ENCODE measurements around the gene INSYN2B. TPM values are rescaled to one million over a fixed set of nuclear protein-coding genes. Genes with fewer than 3 reads are reported as not detected.

The INSYN2B gene
- total and polyA plus RNA-seq, 2 donors = 0.05 to 0.26 TPM

DNA sequence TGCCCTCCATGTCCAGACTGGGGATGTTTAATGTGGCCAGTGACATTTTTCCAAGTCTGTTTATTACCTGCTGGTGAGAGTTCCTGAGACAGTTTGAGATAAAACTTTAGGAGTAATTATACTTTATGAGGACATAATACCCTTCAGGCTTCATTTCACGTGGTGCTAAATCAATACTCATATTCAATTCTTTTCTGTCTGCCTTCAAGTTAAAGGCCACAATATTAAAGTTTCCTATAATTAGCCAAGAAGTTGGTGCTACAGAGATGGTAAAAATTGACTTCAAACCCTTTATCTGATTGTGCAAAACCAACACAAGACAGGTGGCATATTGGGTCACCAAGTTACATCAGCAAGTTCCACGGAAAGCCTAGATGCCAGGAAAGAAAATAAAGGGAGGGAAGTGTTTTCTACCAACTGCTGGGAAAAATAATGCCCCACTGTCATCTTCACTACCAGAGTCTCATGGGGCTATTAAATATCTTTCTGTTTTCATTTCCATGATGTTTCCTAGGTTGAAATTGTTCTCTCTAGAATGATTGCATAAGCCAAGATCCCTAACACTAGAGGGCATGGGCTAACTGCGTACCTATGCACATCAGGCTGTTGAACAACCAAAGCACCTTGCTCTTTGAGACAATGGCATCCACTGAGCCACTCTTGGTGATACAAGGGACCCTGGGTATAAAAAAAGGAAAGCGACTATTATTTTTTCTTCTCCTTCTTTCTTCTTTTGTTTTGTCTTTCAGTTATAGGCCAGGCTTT is 68.7 kb downstream of the INSYN2B start:
- no peaks in the 10 kb centered on the region for H3K36me3 ChIP-seq (ENCODE audit: insufficient read depth)
- H3K27ac ChIP-seq (ENCODE audit: low read depth) = no peak overlapping the region
- H3K4me1 ChIP-seq (ENCODE audit: insufficient read depth) = no peaks in the 10 kb centered on the region
- WGBS = 76% methylated on average over 4 of the region's 4 CpGs
- no peak for DNase-seq (ENCODE audit: extremely low spot score)
- no peak overlapping the region for H3K4me3 ChIP-seq (ENCODE audit: low read depth, low read length)

DNA sequence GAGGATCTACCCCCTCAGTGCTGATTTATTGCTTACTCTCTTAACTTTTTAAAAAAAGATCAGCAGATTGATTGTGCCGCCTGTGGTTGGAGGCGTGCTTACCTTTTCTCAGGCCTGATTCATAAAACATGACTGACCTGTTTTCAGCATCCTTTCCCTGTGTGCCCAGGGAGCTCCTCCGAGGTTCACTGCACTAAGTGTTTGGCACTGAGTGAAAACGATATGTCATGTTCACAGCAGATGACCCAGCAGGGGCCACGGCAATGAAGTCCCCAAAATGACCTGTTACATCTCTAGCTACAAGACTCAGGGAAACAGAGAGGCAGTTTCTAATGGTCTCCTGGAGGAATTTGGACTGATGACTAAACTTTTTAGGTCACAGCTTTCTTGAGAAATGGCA is 69.9 kb downstream of the INSYN2B start:
- H3K36me3 ChIP-seq (ENCODE audit: insufficient read depth) = no peaks in the 10 kb centered on the region
- no peak overlapping the region for H3K27ac ChIP-seq (ENCODE audit: low read depth)
- H3K4me3 ChIP-seq (ENCODE audit: low read depth, low read length) = no peak overlapping the region
- H3K4me1 ChIP-seq (ENCODE audit: insufficient read depth) = no peaks in the 10 kb centered on the region
- 81% methylated on average over 5 of the region's 5 CpGs for WGBS
- DNase-seq (ENCODE audit: extremely low spot score) = no peak

- 91% methylated on average over 3 of the region's 3 CpGs for WGBS
- Histone ChIP-seq H3K4me3 (ENCODE audit: low read depth, low read length) (no peak overlapping the region), H3K27ac (ENCODE audit: low read depth) (no peak overlapping the region), H3K36me3 (ENCODE audit: insufficient read depth) (no peaks in the 10 kb centered on the region), H3K4me1 (ENCODE audit: insufficient read depth) (no peaks in the 10 kb centered on the region)
- no peak for DNase-seq (ENCODE audit: extremely low spot score)
Measured at GRCh38 chr5:169909945-169910344, 70.3 kb downstream of the INSYN2B start.

- Histone ChIP-seq H3K4me3 (ENCODE audit: low read depth, low read length) (no peak overlapping the region), H3K4me1 (ENCODE audit: insufficient read depth) (no peaks in the 10 kb centered on the region), H3K27ac (ENCODE audit: low read depth) (no peak overlapping the region), H3K36me3 (ENCODE audit: insufficient read depth) (no peaks in the 10 kb centered on the region)
- 77% methylated on average over 1 of the region's 1 CpG for WGBS
- DNase-seq (ENCODE audit: extremely low spot score) = no peak
Measured at GRCh38 chr5:169908864-169909263, 71.4 kb downstream of the INSYN2B start.

DNA sequence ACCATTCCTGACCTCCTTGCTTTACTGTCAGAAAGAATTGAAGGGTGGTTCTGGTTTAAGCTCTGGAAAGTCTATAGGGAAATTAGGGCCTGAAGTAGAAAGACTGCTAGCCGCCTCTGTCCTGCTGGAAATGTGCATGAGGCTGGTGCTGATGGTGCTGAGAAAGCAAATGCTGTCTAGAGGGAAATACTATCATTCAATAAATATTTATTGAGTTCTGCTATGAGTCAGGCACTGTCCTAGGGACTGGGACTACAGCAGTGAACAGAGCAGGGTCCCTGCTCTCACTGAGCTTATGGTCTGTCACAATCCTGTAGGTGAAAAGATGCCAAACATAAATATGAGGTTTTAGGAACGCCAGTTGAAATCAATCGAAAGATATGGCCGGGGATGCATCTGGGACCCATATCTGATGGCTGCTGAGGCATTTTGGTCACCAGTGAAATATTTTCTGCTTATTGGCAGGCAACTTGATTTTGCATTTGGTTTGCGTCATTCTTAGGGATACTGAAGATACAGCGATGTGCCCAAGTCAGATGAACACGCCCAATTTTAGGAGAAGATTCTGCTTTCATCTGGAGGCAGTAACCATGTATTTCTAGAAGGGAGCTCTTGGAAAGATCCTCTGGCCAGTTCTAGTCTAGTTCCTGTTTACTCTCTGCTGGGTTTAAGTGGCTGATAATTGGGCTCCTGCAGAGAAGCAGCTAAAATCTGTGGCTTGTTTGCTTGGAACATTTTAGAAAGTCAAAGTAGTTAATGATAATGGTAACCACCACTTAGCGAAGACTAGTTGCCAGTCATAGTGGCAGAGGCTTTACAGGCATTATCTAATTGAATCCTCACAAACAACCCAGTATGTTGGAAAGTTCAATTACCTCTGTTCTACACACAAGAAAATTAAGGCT is 73.3 kb downstream of the INSYN2B start:
- H3K27ac ChIP-seq (ENCODE audit: low read depth) = no peak overlapping the region
- no peak overlapping the region for H3K4me3 ChIP-seq (ENCODE audit: low read depth, low read length)
- DNase-seq (ENCODE audit: extremely low spot score) = no peak
- no peaks in the 10 kb centered on the region for H3K36me3 ChIP-seq (ENCODE audit: insufficient read depth)
- WGBS = 57% methylated on average over 8 of the region's 8 CpGs
- H3K4me1 ChIP-seq (ENCODE audit: insufficient read depth) = no peaks in the 10 kb centered on the region

DNA sequence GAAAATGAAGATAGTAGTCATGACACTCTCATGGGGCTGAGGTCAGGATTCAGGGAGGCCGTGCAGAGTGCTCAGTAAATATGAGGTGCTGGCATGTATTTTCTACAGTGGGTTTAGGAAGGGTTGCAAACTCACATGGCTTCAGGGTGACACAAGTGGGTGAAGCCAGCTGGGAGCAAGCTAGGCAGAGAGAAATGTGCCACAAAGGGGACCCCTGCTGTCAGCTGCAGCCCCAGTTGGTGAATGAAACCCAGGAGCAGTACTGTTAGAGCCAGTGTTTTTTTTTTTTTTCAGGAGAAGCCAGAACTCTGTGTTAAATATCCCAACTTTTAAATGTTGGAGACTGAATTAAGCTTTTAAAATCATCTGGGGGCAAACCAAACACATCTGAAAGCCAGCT is 75.3 kb downstream of the INSYN2B start:
- Histone ChIP-seq H3K4me1 (ENCODE audit: insufficient read depth) (no peaks in the 10 kb centered on the region), H3K27ac (ENCODE audit: low read depth) (no peak overlapping the region), H3K4me3 (ENCODE audit: low read depth, low read length) (no peak overlapping the region), H3K36me3 (ENCODE audit: insufficient read depth) (no peaks in the 10 kb centered on the region)
- WGBS = 91% methylated on average over 1 of the region's 1 CpG
- DNase-seq (ENCODE audit: extremely low spot score) = no peak

GRCh38 chr5:169904508-169904907 is 75.8 kb downstream of the INSYN2B start:
- Histone ChIP-seq H3K27ac (ENCODE audit: low read depth) (no peak overlapping the region), H3K4me3 (ENCODE audit: low read depth, low read length) (no peak overlapping the region), H3K4me1 (ENCODE audit: insufficient read depth) (no peaks in the 10 kb centered on the region), H3K36me3 (ENCODE audit: insufficient read depth) (no peaks in the 10 kb centered on the region)
- no peak for DNase-seq (ENCODE audit: extremely low spot score)
- 64% methylated on average over 5 of the region's 5 CpGs for WGBS

DNA sequence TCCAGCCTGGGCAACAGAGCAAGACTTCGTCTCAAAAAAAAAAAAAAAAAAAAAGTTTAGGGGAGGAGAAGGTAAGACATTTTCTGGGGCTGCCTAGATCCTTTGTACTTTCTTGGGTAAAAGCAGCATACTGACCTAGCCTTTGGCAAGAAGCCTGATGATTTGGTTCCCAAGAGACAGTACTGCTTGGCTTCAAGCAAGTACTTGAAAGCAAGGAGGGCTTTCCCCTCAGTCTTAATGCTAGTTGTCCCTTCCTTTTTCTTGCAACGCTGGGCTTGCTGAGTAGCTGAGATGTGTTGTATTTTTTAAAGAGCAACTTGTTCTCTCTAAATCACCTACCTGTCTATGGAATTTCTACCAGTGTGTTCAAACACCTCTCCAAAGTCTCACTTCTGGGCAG is 76.2 kb downstream of the INSYN2B start:
- WGBS = 57% methylated on average over 2 of the region's 2 CpGs
- DNase-seq (ENCODE audit: extremely low spot score) = no peak
- no peak overlapping the region for H3K27ac ChIP-seq (ENCODE audit: low read depth)
- H3K4me3 ChIP-seq (ENCODE audit: low read depth, low read length) = no peak overlapping the region
- no peaks in the 10 kb centered on the region for H3K36me3 ChIP-seq (ENCODE audit: insufficient read depth)
- H3K4me1 ChIP-seq (ENCODE audit: insufficient read depth) = no peaks in the 10 kb centered on the region

GRCh38 chr5:169901896-169902295 is 78.4 kb downstream of the INSYN2B start:
- no peak overlapping the region for H3K4me3 ChIP-seq (ENCODE audit: low read depth, low read length)
- no peaks in the 10 kb centered on the region for H3K36me3 ChIP-seq (ENCODE audit: insufficient read depth)
- WGBS = 59% methylated on average over 2 of the region's 2 CpGs
- no peak for DNase-seq (ENCODE audit: extremely low spot score)
- no peaks in the 10 kb centered on the region for H3K4me1 ChIP-seq (ENCODE audit: insufficient read depth)
- H3K27ac ChIP-seq (ENCODE audit: low read depth) = no peak overlapping the region

DNA sequence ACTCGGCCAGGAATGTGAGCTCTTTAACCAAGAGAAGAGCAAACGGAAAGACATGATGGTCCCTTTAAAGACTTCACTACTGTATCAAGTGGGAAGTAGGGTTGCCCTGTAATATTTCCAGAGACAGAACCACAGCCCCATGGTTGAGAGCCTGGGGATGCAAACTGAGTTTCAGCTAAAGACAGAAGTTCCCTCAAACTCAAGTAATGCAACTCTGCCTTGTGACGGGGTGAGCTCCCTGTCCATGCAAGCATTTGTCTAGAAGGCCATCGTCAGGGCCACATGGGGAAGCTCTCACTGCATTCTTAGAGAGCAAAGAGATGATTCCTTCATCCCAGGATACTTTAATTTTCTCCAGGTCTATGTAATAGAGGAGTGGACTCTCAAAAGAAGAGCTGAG is 82.8 kb downstream of the INSYN2B start:
- 90% methylated on average over 4 of the region's 4 CpGs for WGBS
- Histone ChIP-seq H3K4me1 (ENCODE audit: insufficient read depth) (no peaks in the 10 kb centered on the region), H3K36me3 (ENCODE audit: insufficient read depth) (no peaks in the 10 kb centered on the region), H3K4me3 (ENCODE audit: low read depth, low read length) (no peak overlapping the region), H3K27ac (ENCODE audit: low read depth) (no peak overlapping the region)
- DNase-seq (ENCODE audit: extremely low spot score) = no peak

- DNase-seq (ENCODE audit: extremely low spot score) = no peak
- WGBS = 37% methylated on average over 7 of the region's 7 CpGs
- Histone ChIP-seq H3K4me1 (ENCODE audit: insufficient read depth) (no peaks in the 10 kb centered on the region), H3K4me3 (ENCODE audit: low read depth, low read length) (no peak overlapping the region), H3K36me3 (ENCODE audit: insufficient read depth) (no peaks in the 10 kb centered on the region), H3K27ac (ENCODE audit: low read depth) (no peak overlapping the region)
Measured at GRCh38 chr5:169895926-169896325, 84.4 kb downstream of the INSYN2B start.

DNA sequence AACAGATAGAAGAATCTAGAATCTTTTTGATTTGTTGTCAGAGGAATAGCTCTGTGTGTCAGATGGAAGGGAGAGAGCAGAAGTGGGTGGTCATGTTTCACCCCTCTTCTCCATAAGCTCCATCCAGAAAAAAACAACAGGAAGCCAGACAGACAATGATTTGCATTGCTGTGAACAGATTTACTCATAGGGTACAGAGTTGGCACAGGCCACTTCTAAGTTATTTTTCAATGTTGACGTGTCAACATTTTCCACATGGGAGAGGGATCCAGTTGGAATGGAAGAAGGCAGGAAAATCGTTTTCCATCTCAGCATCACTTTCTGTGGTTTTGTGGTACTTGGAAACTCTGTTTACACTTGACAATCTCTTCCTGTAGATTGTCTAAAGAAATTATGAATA is 86.7 kb downstream of the INSYN2B start:
- H3K27ac ChIP-seq (ENCODE audit: low read depth) = no peak overlapping the region
- no peaks in the 10 kb centered on the region for H3K4me1 ChIP-seq (ENCODE audit: insufficient read depth)
- 49% methylated on average over 2 of the region's 2 CpGs for WGBS
- no peak for DNase-seq (ENCODE audit: extremely low spot score)
- H3K4me3 ChIP-seq (ENCODE audit: low read depth, low read length) = no peak overlapping the region
- H3K36me3 ChIP-seq (ENCODE audit: insufficient read depth) = no peaks in the 10 kb centered on the region

- DNase-seq (ENCODE audit: extremely low spot score) = no peak
- Histone ChIP-seq H3K36me3 (ENCODE audit: insufficient read depth) (no peaks in the 10 kb centered on the region), H3K4me1 (ENCODE audit: insufficient read depth) (no peaks in the 10 kb centered on the region), H3K4me3 (ENCODE audit: low read depth, low read length) (no peak overlapping the region), H3K27ac (ENCODE audit: low read depth) (no peak overlapping the region)
Measured at GRCh38 chr5:169893010-169893409, 87.3 kb downstream of the INSYN2B start.

DNA sequence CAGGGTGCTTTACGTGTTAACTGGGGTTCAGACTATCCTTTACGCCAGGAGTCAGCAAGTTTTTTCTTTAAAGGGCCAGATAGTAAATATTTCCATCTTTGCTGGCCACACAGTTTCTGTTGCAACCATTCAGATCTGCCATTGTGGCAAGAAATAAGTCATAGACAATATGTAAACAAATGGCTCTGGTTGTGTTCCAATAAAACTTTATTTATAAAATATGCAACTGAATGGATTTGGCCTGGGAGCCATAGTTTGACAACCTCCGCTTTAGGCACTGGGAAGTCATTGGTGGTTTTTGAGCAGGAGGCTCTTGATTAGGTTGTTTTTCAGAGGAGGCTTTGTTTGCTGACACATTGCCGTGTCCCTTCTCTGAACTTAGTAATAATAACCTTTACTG is 90.7 kb downstream of the INSYN2B start:
- Histone ChIP-seq H3K4me1 (ENCODE audit: insufficient read depth) (no peaks in the 10 kb centered on the region), H3K27ac (ENCODE audit: low read depth) (no peak overlapping the region), H3K4me3 (ENCODE audit: low read depth, low read length) (no peak overlapping the region), H3K36me3 (ENCODE audit: insufficient read depth) (no peaks in the 10 kb centered on the region)
- no peak for DNase-seq (ENCODE audit: extremely low spot score)
- 64% methylated on average over 4 of the region's 4 CpGs for WGBS

Measured in urinary bladder (tissue), 4 donors.